ENCODE results near the gene VSTM2B.

GRCh38 chr19:29515233-29515619 is 10.6 kb upstream of the VSTM2B start:
- TF ChIP-seq CTCF (IDR thresholded peaks at IDR 0.05) (no peak), POLR2A (IDR thresholded peaks at IDR 0.05) (no peak)
